Psoas muscle (tissue), 8 donors: ENCODE results near the gene GTF2F2. TPM values are rescaled to one million over a fixed set of nuclear protein-coding genes. Genes with fewer than 3 reads are reported as not detected.

Experiments used
- ATAC-seq, 4 donors: fragments of 200-7000 bp; cut with Tn5 transposase; one replicate each; pipeline ENCODE4 v1.9.1; 2020; ENCODE audit warnings: moderate library complexity in 3 of 4, mild to moderate bottlenecking in 2 of 4
- DNase-seq, 2 donors: peaks; one replicate each; pipeline ENCODE4 v3.0.0-alpha.2; 2020
- H3K27ac ChIP-seq: fragments of 200-600 bp; one replicate; pipeline ENCODE4 v1.8.0; 2022
- H3K27me3 ChIP-seq, 3 donors: fragments of 200-600 bp in 1 of 3; one replicate each; pipeline versions ENCODE4 v1.6.1 to v1.8.0; 2013 to 2022; ENCODE audit warnings: low read length in 2 of 3, mild to moderate bottlenecking in 2 of 3, moderate library complexity in 1 of 3; ENCODE audit not compliant: insufficient read depth in 3 of 3
- H3K36me3 ChIP-seq, 2 donors: fragments of 200-600 bp in 1 of 2; one replicate each; pipeline versions ENCODE4 v1.6.1 to v1.8.0; 2013 to 2022; ENCODE audit warnings: low read depth in 1 of 2, mild to moderate bottlenecking in 1 of 2, moderate library complexity in 1 of 2; ENCODE audit not compliant: insufficient read depth in 1 of 2
- H3K4me1 ChIP-seq: fragments of 200-600 bp; one replicate; pipeline ENCODE4 v1.8.0; 2022
- H3K4me3 ChIP-seq: fragments of 200-600 bp; one replicate; pipeline ENCODE4 v1.8.0; 2022; ENCODE audit warnings: mild to moderate bottlenecking
- H3K9me3 ChIP-seq: fragments of 200-600 bp; one replicate; pipeline ENCODE4 v1.8.0; 2022
- CTCF ChIP-seq: fragments of 200-600 bp; IDR thresholded peaks from one replicate; pipeline ENCODE4 v1.8.0; 2022; ENCODE audit warnings: antibody characterized with exemption
- WGBS, 3 donors: extraction: QIAGEN DNeasy Blood & Tissue Kit; methylation state at CpG; one replicate each; pipeline versions ENCODE4 v1.1.6 to v1.1.7; 2013; 5-methylcytosine and 5-hydroxymethylcytosine counted together
- intact Hi-C, 2 donors: fragments of 100-400 bp; cut with DNase I; formaldehyde crosslinking; loops; one replicate each; pipeline versions ENCODE4 v1.11.0 to v1.14.2; 2022
- polyA plus RNA-seq, 3 donors: library from polyadenylated mRNA; stranded (reverse); fragments of 200-250 nt; gene quantifications; one replicate each; pipeline ENCODE4 v1.2.3, GENCODE V29; 2013
- total RNA-seq, 4 donors: library from RNA; stranded (reverse); fragmentation: NEBNext Ultra II Directional in 2 of 4; extraction: Animal tissue kit (Norgen Biotek cat#: 25700) in 2 of 4; gene quantifications; one replicate each; pipeline versions ENCODE4 v1.2.1 to v1.2.4, GENCODE V29; 2021 to 2023
- donor health status: healthy with polysubstance abuse.
- donor health status: DM: no; HTN: no; CAD: no; lungs with moderate emphysema.
- donor health status: Bipolar disorder and iron deficiency.
- donor health status: healthy.
- donor health status: DM: yes; HTN: yes; CAD: no.
- donor health status: DM: no; HTN: no; CAD: no.
- donor health status: DM: no; HTN: no; CAD: no.
- donor health status: DM: yes; HTN: yes; CAD: no.

GTF2F2 gene
- total and polyA plus RNA-seq, 7 donors: 12.9 to 23.5 (median 19.2) TPM

DNA sequence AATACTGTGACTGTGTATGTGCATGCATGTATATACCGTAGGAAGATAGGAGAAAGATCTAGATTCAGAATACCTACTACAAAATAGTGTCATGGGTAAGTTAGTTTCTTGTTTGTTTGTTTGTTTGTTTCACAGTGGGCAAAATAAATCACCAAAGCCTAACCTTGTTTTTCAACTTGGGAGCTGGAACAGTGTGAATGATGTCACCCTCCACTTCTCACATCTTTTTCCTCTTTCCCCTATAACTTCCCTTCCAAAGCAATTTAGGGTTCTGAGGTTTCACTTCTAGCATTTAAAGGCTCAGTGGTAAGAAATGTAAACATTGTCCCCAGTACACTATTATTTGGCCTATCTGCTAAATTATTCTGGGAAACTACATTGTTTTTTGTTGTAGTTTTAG, 75.1 kb downstream of the GTF2F2 start:
- no peak overlapping the region for H3K27ac ChIP-seq
- ATAC-seq: no peak
- intact Hi-C loops: no loop called here
- H3K4me1 ChIP-seq: no peaks in the 10 kb centered on the region
- no peak overlapping the region for H3K4me3 ChIP-seq
- WGBS, 3 donors: 93 to 97% (median 97%) methylated on average over 1 of the region's 1 CpG
- peaks cover 0 to 2% of the 10 kb centered on the region in 2 donors for H3K36me3 ChIP-seq
- no peak for DNase-seq
- TF ChIP-seq CTCF: no peak
- H3K9me3 ChIP-seq: no peaks in the 10 kb centered on the region
- H3K27me3 ChIP-seq: no peaks in the 10 kb centered on the region

DNA sequence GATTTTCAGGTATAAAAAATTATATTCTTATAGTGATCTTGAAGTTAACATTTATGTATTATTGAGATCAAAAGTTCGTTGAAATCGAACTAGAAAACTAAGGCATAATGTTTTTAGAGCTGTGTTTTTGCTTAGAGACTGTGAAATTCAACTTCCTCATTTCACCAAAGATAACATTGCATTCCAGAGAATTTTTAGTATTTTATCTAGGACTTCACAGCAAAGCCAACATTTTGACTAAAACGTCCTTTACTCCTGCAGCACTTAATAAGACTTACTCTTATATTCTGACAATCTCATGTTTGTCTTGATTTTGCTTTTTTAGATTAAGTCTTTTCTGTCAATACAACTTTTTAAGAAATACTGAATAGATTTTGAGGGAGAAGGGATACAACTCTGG, 75.8 kb downstream of the GTF2F2 start:
- H3K27me3 ChIP-seq: no peaks in the 10 kb centered on the region
- no peak for ATAC-seq
- peaks cover 0 to 2% of the 10 kb centered on the region in 2 donors for H3K36me3 ChIP-seq
- TF ChIP-seq CTCF: no peak
- WGBS, 3 donors: 76 to 87% (median 85%) methylated on average over 3 of the region's 3 CpGs
- H3K4me3 ChIP-seq: no peak overlapping the region
- DNase-seq: no peak
- H3K9me3 ChIP-seq: no peaks in the 10 kb centered on the region
- intact Hi-C loops: no loop called here
- H3K4me1 ChIP-seq: no peaks in the 10 kb centered on the region
- no peak overlapping the region for H3K27ac ChIP-seq

DNA sequence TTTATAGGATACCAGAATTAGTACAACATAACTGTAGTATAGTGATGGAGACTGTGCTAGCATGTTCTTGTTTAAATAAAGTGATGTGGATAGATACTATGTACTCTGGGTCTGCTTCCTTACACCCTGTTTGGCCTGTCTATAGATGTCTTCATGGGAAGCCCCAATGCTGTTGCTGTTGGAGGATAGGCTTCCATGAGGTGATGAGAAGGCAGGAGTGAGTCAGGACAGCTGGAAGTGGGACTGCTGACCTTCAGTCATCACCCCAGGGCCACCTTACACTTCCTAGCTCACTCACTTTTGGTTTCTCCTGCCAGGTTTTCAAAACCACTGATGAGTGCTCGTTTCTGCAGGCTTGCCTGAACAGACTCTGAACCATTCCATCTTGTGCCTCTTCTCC, 76.3 kb downstream of the GTF2F2 start:
- H3K27ac ChIP-seq: no peak overlapping the region
- TF ChIP-seq CTCF: no peak
- peak; percentile 38 to 54 (median 49) for ATAC-seq
- no peak overlapping the region for H3K4me3 ChIP-seq
- 71 to 89% (median 77%) methylated on average over 1 of the region's 1 CpG for WGBS, 3 donors
- H3K36me3 ChIP-seq: peaks cover 0 to 2% of the 10 kb centered on the region in 2 donors
- H3K9me3 ChIP-seq: no peaks in the 10 kb centered on the region
- H3K27me3 ChIP-seq: no peaks in the 10 kb centered on the region
- no peak for DNase-seq
- no peaks in the 10 kb centered on the region for H3K4me1 ChIP-seq
- intact Hi-C loops: no loop called here

DNA sequence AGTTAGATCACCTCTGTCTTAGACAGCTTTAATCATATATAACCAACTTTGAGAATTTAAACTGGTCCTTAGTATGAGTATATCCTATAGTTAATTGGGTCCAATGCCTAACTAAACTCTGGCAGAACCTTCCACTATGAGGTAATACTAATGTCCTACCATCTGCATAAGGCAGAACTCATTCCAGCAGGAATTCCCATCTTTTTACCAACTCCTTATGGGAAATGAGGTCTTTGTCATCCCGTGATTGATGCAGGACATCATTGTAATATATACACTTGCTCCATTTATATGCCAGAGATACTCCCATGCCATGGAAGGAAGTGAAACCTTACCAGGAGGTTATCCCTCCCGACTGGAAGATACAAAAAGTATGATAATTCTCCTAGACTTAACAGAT, 77.7 kb downstream of the GTF2F2 start:
- intact Hi-C loops: no loop called here
- whole genome bisulfite sequencing, 3 donors: 77 to 91% (median 79%) methylated on average over 2 of the region's 2 CpGs
- no peak for ATAC-seq

More for the DNA sequence above, 77.7 kb downstream of the GTF2F2 start:
- Histone ChIP-seq H3K4me1 (no peaks in the 10 kb centered on the region), H3K27me3 (no peaks in the 10 kb centered on the region), H3K9me3 (no peaks in the 10 kb centered on the region), H3K4me3 (no peak overlapping the region), H3K36me3 (peaks cover 0 to 2% of the 10 kb centered on the region in 2 donors), H3K27ac (no peak overlapping the region)
- DNase-seq: no peak
- no peak for TF ChIP-seq CTCF
